HEK293 (cell line): ENCODE results near the gene SEMA3F.

Experiments used
- CTCF ChIA-PET: fragments of 350-600 bp; formaldehyde crosslinking; extraction: SDS; loops from one replicate; lab custom pipeline; 2021; ENCODE audit warnings: antibody characterized with exemption; lab: Yijun Ruan, JAX
- POLR2A ChIA-PET: fragments of 300-600 bp; formaldehyde crosslinking; extraction: SDS; loops from one replicate; lab custom pipeline; 2020; ENCODE audit warnings: antibody characterized with exemption, inconsistent platforms; lab: Yijun Ruan, JAX
- H3K27ac ChIP-seq: fragments of 200-500 bp; sonication (Bioruptor generic); 2 replicates; pipeline ENCODE4 v1.5.1; 2014; ENCODE audit warnings: low read depth, low read length, control low read depth, inconsistent platforms; ENCODE audit errors: extremely low read depth
- H3K36me3 ChIP-seq, 2 experiments: fragments of 200-500 bp in 1 of 2; sonication (Bioruptor generic) in 1 of 2; 1 replicate in 1 of 2; 2 replicates in 1 of 2; pipeline ENCODE4 v1.5.1; 2014 to 2017; ENCODE audit warnings: inconsistent platforms in 2 of 2, low read length in 2 of 2; ENCODE audit not compliant: control insufficient read depth in 2 of 2, insufficient read depth in 1 of 2
- H3K4me1 ChIP-seq: fragments of 200-500 bp; sonication (Bioruptor generic); 2 replicates; pipeline ENCODE4 v1.5.1; 2014; ENCODE audit warnings: mild to moderate bottlenecking, low read length, inconsistent platforms; ENCODE audit not compliant: control insufficient read depth, insufficient read depth
- H3K4me3 ChIP-seq: 2 replicates; pipeline ENCODE4 v1.5.1; 2011; ENCODE audit warnings: low read depth, mild to moderate bottlenecking, control low read depth, low read length, moderate library complexity
- H3K9me3 ChIP-seq: fragments of 200-500 bp; sonication (Bioruptor generic); 2 replicates; pipeline ENCODE4 v1.5.1; 2014; ENCODE audit warnings: low read depth, low read length, inconsistent platforms; ENCODE audit not compliant: control insufficient read depth, insufficient read depth
- BCL11B ChIP-seq: fragments of 450-650 bp; formaldehyde crosslinking; IDR thresholded peaks from 2 replicates; pipeline ENCODE4 v1.5.1; 2016; ENCODE audit warnings: low read depth, missing biosample characterization, missing genetic modification characterization
- BCL6B ChIP-seq: fragments of 450-650 bp; formaldehyde crosslinking; IDR thresholded peaks from 2 replicates; pipeline ENCODE4 v1.5.1; 2017; ENCODE audit warnings: missing biosample characterization, missing genetic modification characterization
- FEZF1 ChIP-seq: fragments of 450-650 bp; formaldehyde crosslinking; IDR thresholded peaks from 2 replicates; pipeline ENCODE4 v1.5.1; 2016; ENCODE audit warnings: missing biosample characterization, missing genetic modification characterization
- INSM2 ChIP-seq: fragments of 450-650 bp; formaldehyde crosslinking; IDR thresholded peaks from 2 replicates; pipeline ENCODE4 v1.5.1; 2016; ENCODE audit warnings: missing biosample characterization, missing genetic modification characterization
- KLF8 ChIP-seq: fragments of 450-650 bp; formaldehyde crosslinking; IDR thresholded peaks from 2 replicates; pipeline ENCODE4 v1.5.1; 2016; ENCODE audit warnings: missing biosample characterization, missing genetic modification characterization
- PBX3 ChIP-seq: sonication (generic); formaldehyde crosslinking; IDR thresholded peaks from 2 replicates; pipeline ENCODE4 v1.8.1; 2022; ENCODE audit warnings: mild to moderate bottlenecking, moderate library complexity, missing genetic modification reagents
- SALL2 ChIP-seq: fragments of 450-650 bp; formaldehyde crosslinking; IDR thresholded peaks from 2 replicates; pipeline ENCODE4 v1.5.0; 2017; ENCODE audit warnings: missing biosample characterization, mild to moderate bottlenecking, missing genetic modification characterization, borderline replicate concordance
- SCRT1 ChIP-seq: fragments of 450-650 bp; formaldehyde crosslinking; IDR thresholded peaks from 2 replicates; pipeline ENCODE4 v1.5.1; 2016; ENCODE audit warnings: missing biosample characterization, missing genetic modification characterization, borderline replicate concordance
- ZBTB26 ChIP-seq: fragments of 450-650 bp; formaldehyde crosslinking; optimal IDR thresholded peaks from 2 replicates; pipeline ENCODE3; 2016; ENCODE audit warnings: missing biosample characterization, mild to moderate bottlenecking, missing genetic modification characterization
- ZFP69B ChIP-seq: fragments of 450-650 bp; formaldehyde crosslinking; IDR thresholded peaks from 2 replicates; pipeline ENCODE4 v1.5.1; 2016; ENCODE audit warnings: missing biosample characterization, missing genetic modification characterization
- ZIC2 ChIP-seq: fragments of 450-650 bp; formaldehyde crosslinking; IDR thresholded peaks from 2 replicates; pipeline ENCODE4 v1.5.1; 2016; ENCODE audit warnings: missing biosample characterization, missing genetic modification characterization
- ZNF133 ChIP-seq: fragments of 450-650 bp; formaldehyde crosslinking; IDR thresholded peaks from 2 replicates; pipeline ENCODE4 v1.5.1; 2016; ENCODE audit warnings: missing biosample characterization, missing genetic modification characterization
- ZNF174 ChIP-seq: fragments of 450-650 bp; formaldehyde crosslinking; IDR thresholded peaks from 2 replicates; pipeline ENCODE4 v1.5.0; 2017; ENCODE audit warnings: missing biosample characterization, mild to moderate bottlenecking, missing genetic modification characterization
- ZNF2 ChIP-seq: fragments of 450-650 bp; formaldehyde crosslinking; IDR thresholded peaks from 2 replicates; pipeline ENCODE4 v1.5.1; 2016; ENCODE audit warnings: missing biosample characterization, missing genetic modification characterization
- ZNF266 ChIP-seq: fragments of 450-650 bp; formaldehyde crosslinking; IDR thresholded peaks from 2 replicates; pipeline ENCODE4 v1.5.1; 2016; ENCODE audit warnings: missing biosample characterization, missing genetic modification characterization, low read depth
- ZNF391 ChIP-seq: fragments of 450-650 bp; formaldehyde crosslinking; IDR thresholded peaks from 2 replicates; pipeline ENCODE4 v1.5.1; 2016; ENCODE audit warnings: low read depth, missing biosample characterization, missing genetic modification characterization, borderline replicate concordance
- ZNF549 ChIP-seq: fragments of 450-650 bp; IDR thresholded peaks from 2 replicates; pipeline ENCODE4 v1.5.1; 2018; ENCODE audit warnings: missing biosample characterization, missing genetic modification characterization, mild to moderate bottlenecking, inconsistent platforms, moderate library complexity
- ZNF629 ChIP-seq: fragments of 450-650 bp; formaldehyde crosslinking; IDR thresholded peaks from 2 replicates; pipeline ENCODE4 v1.5.1; 2017; ENCODE audit warnings: missing biosample characterization, missing genetic modification characterization
- ZNF645 ChIP-seq: fragments of 450-650 bp; formaldehyde crosslinking; IDR thresholded peaks from 2 replicates; pipeline ENCODE4; 2016; ENCODE audit warnings: missing biosample characterization, missing genetic modification characterization
- ZNF670 ChIP-seq: fragments of 450-650 bp; formaldehyde crosslinking; IDR thresholded peaks from 2 replicates; pipeline ENCODE4 v1.5.1; 2016; ENCODE audit warnings: missing biosample characterization, missing genetic modification characterization, low read depth
- ZSCAN18 ChIP-seq: fragments of 450-650 bp; formaldehyde crosslinking; IDR thresholded peaks from 2 replicates; pipeline ENCODE4 v1.5.1; 2016; ENCODE audit warnings: missing biosample characterization, missing genetic modification characterization

The SEMA3F gene

GRCh38 chr3:50135964-50136363 is 19.2 kb upstream of the SEMA3F start:
- H3K9me3 ChIP-seq = no peaks in the 10 kb centered on the region
- CTCF ChIA-PET = interaction anchor here (0.5 to 1.5 kb wide), 4 partner anchors 10 to 59 kb away, joined by 3 read pairs; no protein-coding TSS in a partner anchor
- no peaks in the 10 kb centered on the region for H3K36me3 ChIP-seq
- POLR2A ChIA-PET = no interaction called here
- H3K4me3 ChIP-seq = no peak overlapping the region
- TF ChIP-seq ZFP69B (tag by site-specific recombination) = no peak
- TF ChIP-seq ZNF670 (tag by site-specific recombination) = no peak
- TF ChIP-seq PBX3 = no peak
- no peak for TF ChIP-seq SALL2 (tag by site-specific recombination)
- TF ChIP-seq ZNF629 (tag by site-specific recombination) = no peak
- no peak for TF ChIP-seq ZNF391 (tag by site-specific recombination)
- no peak for TF ChIP-seq BCL11B (tag by site-specific recombination)
- TF ChIP-seq ZNF645 (tag by site-specific recombination) = no peak
- no peak for TF ChIP-seq FEZF1 (tag by site-specific recombination)
- TF ChIP-seq ZSCAN18 (tag by site-specific recombination) = no peak
- no peak for TF ChIP-seq ZNF266
- TF ChIP-seq ZNF549 (tag by site-specific recombination) = no peak
- no peak for TF ChIP-seq SCRT1
- peaks cover 3% of the 10 kb centered on the region; the same call in 1 of the 2 replicates for H3K4me1 ChIP-seq
- H3K27ac ChIP-seq = no peak overlapping the region

- H3K4me1 ChIP-seq = peaks cover 3% of the 10 kb centered on the region; the same call in 1 of the 2 replicates
- no peaks in the 10 kb centered on the region for H3K9me3 ChIP-seq
- H3K36me3 ChIP-seq = no peaks in the 10 kb centered on the region
- no peak overlapping the region for H3K4me3 ChIP-seq
- no peak for TF ChIP-seq KLF8 (tag by site-specific recombination)
- TF ChIP-seq ZIC2 = 0 out of 2 replicates have a peak, but pooled peaks have one; percentile 20
- TF ChIP-seq ZNF2 (tag by site-specific recombination) = no peak
- H3K27ac ChIP-seq = no peak overlapping the region
- ChIA-PET POLR2A (no interaction called here), CTCF (interaction anchor here (0.6 to 1.5 kb wide), 2 partner anchors 16 to 136 kb away, joined by 3 to 5 read pairs; no protein-coding TSS in a partner anchor)
Observed at GRCh38 chr3:50136714-50137405, 18.3 kb upstream of the SEMA3F start.

GRCh38 chr3:50137531-50137930 is 17.6 kb upstream of the SEMA3F start:
- POLR2A ChIA-PET = interaction anchor here (1.0 kb wide), 1 partner anchor 8 kb away, joined by 3 read pairs; no protein-coding TSS in a partner anchor
- TF ChIP-seq INSM2 (tag by site-specific recombination) (no peak), ZNF174 (tag by site-specific recombination) (no peak), BCL6B (tag by site-specific recombination) (no peak), ZNF133 (no peak), ZBTB26 (tag by site-specific recombination) (no peak)

More at GRCh38 chr3:50137531-50137930, 17.6 kb upstream of the SEMA3F start:
- Histone ChIP-seq H3K36me3 (no peaks in the 10 kb centered on the region), H3K9me3 (no peaks in the 10 kb centered on the region), H3K4me3 (no peak overlapping the region), H3K27ac (no peak overlapping the region), H3K4me1 (peaks cover 3% of the 10 kb centered on the region; the same call in 1 of the 2 replicates)
- CTCF ChIA-PET = interaction anchor here (0.6 to 1.0 kb wide), 3 partner anchors 57 to 135 kb away, joined by 3 to 5 read pairs (median 3); no protein-coding TSS in a partner anchor
